Keratinocyte (primary cell): Measurements from ENCODE around the gene PNPLA8. TPM values are rescaled to one million over a fixed set of nuclear protein-coding genes. Genes with fewer than 3 reads are reported as not detected.

Source experiments
- DNase-seq: peaks from one replicate; pipeline ENCODE4 v3.0.0-alpha.2; 2011; ENCODE audit warnings: low read depth, missing footprints, low spot score
- FAIRE-seq: peaks from 2 replicates; lab custom pipeline; 2011; peaks lifted over from hg19 to GRCh38; lab: Jason Lieb, UNC
- H2AFZ ChIP-seq: 2 replicates; pipeline ENCODE4 v1.6.0; 2012; ENCODE audit warnings: low read length, control low read depth, inconsistent platforms; ENCODE audit not compliant: control insufficient read depth
- H3K27ac ChIP-seq: 2 replicates; pipeline ENCODE4 v1.5.1; 2011; ENCODE audit warnings: low read length; ENCODE audit not compliant: control insufficient read depth, insufficient read depth
- H3K27me3 ChIP-seq: 3 replicates; pipeline ENCODE4 v1.6.0; 2011; ENCODE audit warnings: low read length; ENCODE audit not compliant: control insufficient read depth, insufficient read depth; ENCODE audit errors: extremely low read depth
- H3K36me3 ChIP-seq, 2 experiments: 2 replicates in 1 of 2; 3 replicates in 1 of 2; pipeline ENCODE4 v1.5.1; 2011; ENCODE audit warnings: low read length in 2 of 2, mild to moderate bottlenecking in 1 of 2; ENCODE audit not compliant: control insufficient read depth in 2 of 2, insufficient read depth in 2 of 2; ENCODE audit errors: extremely low read depth in 1 of 2
- H3K4me1 ChIP-seq: 3 replicates; pipeline ENCODE4 v1.5.1; 2011; ENCODE audit warnings: low read length; ENCODE audit not compliant: control insufficient read depth, insufficient read depth; ENCODE audit errors: extremely low read depth
- H3K4me2 ChIP-seq: 3 replicates; pipeline ENCODE4 v1.6.0; 2011; ENCODE audit warnings: low read depth, low read length; ENCODE audit not compliant: control insufficient read depth, insufficient read depth; ENCODE audit errors: extremely low read depth
- H3K4me3 ChIP-seq, 3 experiments: fragments of 200-600 bp in 1 of 3; sonication (generic) in 1 of 3; 2 replicates in 2 of 3; 3 replicates in 1 of 3; pipeline ENCODE4 v1.5.1; 2011 to 2016; ENCODE audit warnings: low read length in 3 of 3, mild to moderate bottlenecking in 3 of 3, control low read depth in 2 of 3, inconsistent platforms in 1 of 3, low read depth in 1 of 3, mixed read lengths in 1 of 3, mixed run types in 1 of 3, moderate library complexity in 1 of 3; ENCODE audit not compliant: control insufficient read depth in 2 of 3, insufficient read depth in 2 of 3; ENCODE audit errors: extremely low read depth in 1 of 3
- H3K79me2 ChIP-seq: 2 replicates; pipeline ENCODE4 v1.6.0; 2012; ENCODE audit warnings: low read length; ENCODE audit not compliant: control insufficient read depth, insufficient read depth
- H3K9ac ChIP-seq: 3 replicates; pipeline ENCODE4 v1.6.0; 2011; ENCODE audit warnings: low read length; ENCODE audit not compliant: control insufficient read depth, insufficient read depth; ENCODE audit errors: extremely low read depth
- H3K9me1 ChIP-seq: 3 replicates; pipeline ENCODE4 v1.6.0; 2011; ENCODE audit warnings: low read length; ENCODE audit not compliant: control insufficient read depth, insufficient read depth; ENCODE audit errors: extremely low read depth
- H3K9me3 ChIP-seq: 2 replicates; pipeline ENCODE4 v1.5.1; 2012; ENCODE audit warnings: low read depth, low read length; ENCODE audit not compliant: control insufficient read depth
- H4K20me1 ChIP-seq: 3 replicates; pipeline ENCODE4 v1.6.0; 2011; ENCODE audit warnings: low read length; ENCODE audit not compliant: control insufficient read depth, insufficient read depth; ENCODE audit errors: extremely low read depth
- EZH2 ChIP-seq: IDR thresholded peaks from one replicate; pipeline ENCODE4 v1.6.1; 2012; ENCODE audit warnings: inconsistent platforms, mild to moderate bottlenecking, low read length, moderate library complexity
- dilution Hi-C: fragments of 300-500 bp; cut with MboI; formaldehyde crosslinking; loops from one replicate; pipeline ENCODE4 v1.7.0; 2020; ENCODE audit warnings: low sequenced_read_pairs; ENCODE audit not compliant: extremely low pct_ligation_motif_present
- polyA minus RNA-seq, 3 experiments: library from RNA; depleted of rRNA, polyadenylated mRNA; stranded (reverse); fragments of >200 nt; gene quantifications; 1 replicate in 1 of 3; 2 replicates in 1 of 3; 3 replicates in 1 of 3; pipeline ENCODE4 v1.2.3, GENCODE V29; 2011
- polyA plus RNA-seq, 5 experiments: library from polyadenylated mRNA; depleted of rRNA in 3 of 5; stranded (reverse) in 3 of 5; stranded (forward) in 1 of 5; unstranded in 1 of 5; fragments of >200 nt; gene quantifications; 1 replicate in 1 of 5; 2 replicates in 3 of 5; 3 replicates in 1 of 5; pipeline versions ENCODE4 v1.2.1 to v1.2.3, GENCODE V29; 2011 to 2012; ENCODE audit warnings: missing spikeins in 2 of 5, low read depth in 1 of 5, low replicate concordance in 1 of 5
- TF ChIP-seq, protein P1 (sequence below), 3 experiments: IDR thresholded peaks in 1 of 3; conservative IDR thresholded peaks in 1 of 3; optimal IDR thresholded peaks in 1 of 3; 2 replicates in 2 of 3; 3 replicates in 1 of 3; pipeline versions ENCODE3 to v1.5.1; 2011; ENCODE audit warnings: low read length in 3 of 3, mild to moderate bottlenecking in 3 of 3, moderate library complexity in 2 of 3, control low read depth in 1 of 3, inconsistent platforms in 1 of 3; ENCODE audit not compliant: insufficient read depth in 2 of 3; ENCODE audit errors: extremely low read depth in 1 of 3

Gene PNPLA8, protein sequence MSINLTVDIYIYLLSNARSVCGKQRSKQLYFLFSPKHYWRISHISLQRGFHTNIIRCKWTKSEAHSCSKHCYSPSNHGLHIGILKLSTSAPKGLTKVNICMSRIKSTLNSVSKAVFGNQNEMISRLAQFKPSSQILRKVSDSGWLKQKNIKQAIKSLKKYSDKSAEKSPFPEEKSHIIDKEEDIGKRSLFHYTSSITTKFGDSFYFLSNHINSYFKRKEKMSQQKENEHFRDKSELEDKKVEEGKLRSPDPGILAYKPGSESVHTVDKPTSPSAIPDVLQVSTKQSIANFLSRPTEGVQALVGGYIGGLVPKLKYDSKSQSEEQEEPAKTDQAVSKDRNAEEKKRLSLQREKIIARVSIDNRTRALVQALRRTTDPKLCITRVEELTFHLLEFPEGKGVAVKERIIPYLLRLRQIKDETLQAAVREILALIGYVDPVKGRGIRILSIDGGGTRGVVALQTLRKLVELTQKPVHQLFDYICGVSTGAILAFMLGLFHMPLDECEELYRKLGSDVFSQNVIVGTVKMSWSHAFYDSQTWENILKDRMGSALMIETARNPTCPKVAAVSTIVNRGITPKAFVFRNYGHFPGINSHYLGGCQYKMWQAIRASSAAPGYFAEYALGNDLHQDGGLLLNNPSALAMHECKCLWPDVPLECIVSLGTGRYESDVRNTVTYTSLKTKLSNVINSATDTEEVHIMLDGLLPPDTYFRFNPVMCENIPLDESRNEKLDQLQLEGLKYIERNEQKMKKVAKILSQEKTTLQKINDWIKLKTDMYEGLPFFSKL
- polyA plus RNA-seq (10.8 to 23.1 TPM (median 16.3 TPM) in 3 replicates), polyA minus RNA-seq (2.5 to 25.4 TPM (median 10.3 TPM) in 3 replicates)
- 49.5 TPM for polyA plus RNA-seq (2011; ENCODE audit: low read depth)
- 9.6 and 18.0 TPM in 2 replicates for polyA plus RNA-seq (2011; cell fraction: cytosol; rRNA removed)
- 13.8 and 19.0 TPM in 2 replicates for polyA plus RNA-seq (2011; cell fraction: nucleus; rRNA removed)
- polyA plus RNA-seq (2012; ENCODE audit: low replicate concordance): 11.1 and 21.2 TPM in 2 replicates
- polyA minus RNA-seq (2011; cell fraction: cytosol; rRNA and poly(A)+ RNA removed): 16.5 TPM
- 10.2 and 32.0 TPM in 2 replicates for polyA minus RNA-seq (2011; cell fraction: nucleus; rRNA and poly(A)+ RNA removed)

DNA sequence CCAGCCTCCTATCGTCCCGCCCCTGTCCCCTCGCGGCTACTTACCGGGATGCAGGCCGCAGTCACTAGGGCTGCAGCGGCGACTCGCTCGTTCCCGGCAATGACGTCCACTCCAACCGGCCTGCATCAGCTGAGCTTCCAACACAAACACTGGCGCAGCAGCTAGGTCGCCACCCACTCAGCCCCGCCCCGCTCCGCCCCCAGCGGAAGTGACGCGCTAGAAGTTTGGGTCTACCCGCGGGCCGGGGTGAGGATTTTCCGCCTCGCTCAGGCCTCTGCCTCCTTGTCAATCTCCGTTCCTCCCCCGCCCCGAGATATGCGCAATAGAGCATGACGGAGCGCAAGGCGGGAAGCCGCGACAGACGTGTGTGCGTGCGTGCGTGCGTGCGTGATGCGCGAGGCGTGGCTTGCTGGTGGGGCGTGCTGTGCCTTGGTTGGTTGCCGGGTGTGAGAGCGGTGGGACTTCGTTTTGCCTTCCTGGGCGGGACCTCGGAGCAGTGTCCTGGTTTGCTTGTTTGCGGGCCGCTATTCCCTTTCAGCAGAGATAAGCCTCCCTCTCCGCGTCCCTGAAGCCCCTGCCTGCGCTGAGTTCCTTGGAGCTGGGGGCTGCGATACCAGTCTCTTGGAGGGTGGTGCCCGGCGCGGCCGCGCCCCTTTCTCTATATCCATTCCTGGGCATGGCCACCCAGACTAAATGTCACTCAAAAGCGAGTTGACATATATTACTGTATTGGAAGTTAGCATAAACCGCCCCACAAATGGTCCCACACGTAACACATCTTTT, at the start of gene PNPLA8:
TSS of gene PNPLA8 (minus strand) at position 151 of the 783 bp plus-strand sequence. CDS start 10,644 bp downstream, outside the sequence.
- Histone ChIP-seq H3K4me2 (peak within 1 kb of the TSS; percentile 78), H4K20me1 (no peaks in the 10 kb centered on the region), H3K36me3 (no peaks in the 10 kb centered on the region), H3K4me3 (peak within 1 kb of the TSS; percentile 86 to 97 (median 89)), H3K27ac (peak within 1 kb of the TSS; percentile 97), H3K4me1 (peaks cover 16% of the 10 kb centered on the region), H3K79me2 (peaks cover 35% of the 10 kb centered on the region), H3K9me3 (no peaks in the 10 kb centered on the region), H2AFZ (peak within 1 kb of the TSS; percentile 93), H3K27me3 (no peaks in the 10 kb centered on the region), H3K9ac (peak within 1 kb of the TSS; percentile 92), H3K9me1 (no peaks in the 10 kb centered on the region)
- FAIRE-seq: peak; percentile 88
- dilution Hi-C loops: no loop called here
- TF ChIP-seq, protein P1, sequence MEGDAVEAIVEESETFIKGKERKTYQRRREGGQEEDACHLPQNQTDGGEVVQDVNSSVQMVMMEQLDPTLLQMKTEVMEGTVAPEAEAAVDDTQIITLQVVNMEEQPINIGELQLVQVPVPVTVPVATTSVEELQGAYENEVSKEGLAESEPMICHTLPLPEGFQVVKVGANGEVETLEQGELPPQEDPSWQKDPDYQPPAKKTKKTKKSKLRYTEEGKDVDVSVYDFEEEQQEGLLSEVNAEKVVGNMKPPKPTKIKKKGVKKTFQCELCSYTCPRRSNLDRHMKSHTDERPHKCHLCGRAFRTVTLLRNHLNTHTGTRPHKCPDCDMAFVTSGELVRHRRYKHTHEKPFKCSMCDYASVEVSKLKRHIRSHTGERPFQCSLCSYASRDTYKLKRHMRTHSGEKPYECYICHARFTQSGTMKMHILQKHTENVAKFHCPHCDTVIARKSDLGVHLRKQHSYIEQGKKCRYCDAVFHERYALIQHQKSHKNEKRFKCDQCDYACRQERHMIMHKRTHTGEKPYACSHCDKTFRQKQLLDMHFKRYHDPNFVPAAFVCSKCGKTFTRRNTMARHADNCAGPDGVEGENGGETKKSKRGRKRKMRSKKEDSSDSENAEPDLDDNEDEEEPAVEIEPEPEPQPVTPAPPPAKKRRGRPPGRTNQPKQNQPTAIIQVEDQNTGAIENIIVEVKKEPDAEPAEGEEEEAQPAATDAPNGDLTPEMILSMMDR (optimal IDR thresholded peaks at IDR 0.05 in 1 of 3, IDR thresholded peaks at IDR 0.05 in 1 of 3, conservative IDR thresholded peaks at IDR 0.05 in 1 of 3; ENCODE audit: extremely low read depth in 1 of 3, insufficient read depth in 2 of 3, low read length in 3 of 3): no peak
- no peak for TF ChIP-seq EZH2
- peak; percentile 83 for DNase-seq

DNA sequence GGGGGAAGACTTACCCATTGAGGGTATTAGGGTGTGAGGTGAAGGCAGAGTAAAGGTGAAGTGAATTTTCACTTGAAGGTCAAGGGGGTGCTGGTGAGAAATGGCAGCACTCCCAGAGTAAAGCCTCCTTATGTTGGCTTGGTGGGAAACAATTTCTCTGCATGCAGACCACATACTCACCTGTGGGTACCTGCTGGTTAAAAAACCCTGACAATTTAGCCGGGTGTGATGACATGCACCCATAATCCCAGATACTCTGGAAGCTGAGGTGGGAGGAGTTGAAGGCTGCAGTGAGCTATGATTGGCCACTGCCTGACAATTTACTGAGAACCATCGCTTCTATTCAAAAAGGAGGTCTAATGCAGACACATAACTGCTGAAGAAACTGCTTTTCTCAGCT, 49.2 kb upstream of the PNPLA8 start:
- Histone ChIP-seq H3K9ac (no peak overlapping the region), H2AFZ (no peak overlapping the region), H3K9me3 (no peaks in the 10 kb centered on the region), H3K9me1 (no peaks in the 10 kb centered on the region), H3K4me3 (no peak overlapping the region), H3K27me3 (no peaks in the 10 kb centered on the region), H3K4me1 (peaks cover 10% of the 10 kb centered on the region), H3K4me2 (no peak overlapping the region), H3K27ac (no peak overlapping the region), H3K79me2 (peaks cover 30% of the 10 kb centered on the region), H4K20me1 (peaks cover 11% of the 10 kb centered on the region), H3K36me3 (peaks cover 2 to 16% of the 10 kb centered on the region in 2 experiments)
- FAIRE-seq (no peak), DNase-seq (no peak)
- TF ChIP-seq, protein P1 (optimal IDR thresholded peaks at IDR 0.05 in 1 of 3, IDR thresholded peaks at IDR 0.05 in 1 of 3, conservative IDR thresholded peaks at IDR 0.05 in 1 of 3; ENCODE audit: extremely low read depth in 1 of 3, insufficient read depth in 2 of 3, low read length in 3 of 3): no peak
- no peak for TF ChIP-seq EZH2
- dilution Hi-C loops: no loop called here
